Psoas muscle (tissue), 8 donors: ENCODE results near the gene TENM4. TPM values are rescaled to one million over a fixed set of nuclear protein-coding genes. Genes with fewer than 3 reads are reported as not detected.

Experiments
- ATAC-seq, 4 donors: fragments of 200-7000 bp; cut with Tn5 transposase; one replicate each; pipeline ENCODE4 v1.9.1; 2020; ENCODE audit warnings: moderate library complexity in 3 of 4, mild to moderate bottlenecking in 2 of 4
- DNase-seq, 2 donors: peaks; one replicate each; pipeline ENCODE4 v3.0.0-alpha.2; 2020
- H3K27ac ChIP-seq: fragments of 200-600 bp; one replicate; pipeline ENCODE4 v1.8.0; 2022
- H3K27me3 ChIP-seq, 3 donors: fragments of 200-600 bp in 1 of 3; one replicate each; pipeline versions ENCODE4 v1.6.1 to v1.8.0; 2013 to 2022; ENCODE audit warnings: low read length in 2 of 3, mild to moderate bottlenecking in 2 of 3, moderate library complexity in 1 of 3; ENCODE audit not compliant: insufficient read depth in 3 of 3
- H3K36me3 ChIP-seq, 2 donors: fragments of 200-600 bp in 1 of 2; one replicate each; pipeline versions ENCODE4 v1.6.1 to v1.8.0; 2013 to 2022; ENCODE audit warnings: low read depth in 1 of 2, mild to moderate bottlenecking in 1 of 2, moderate library complexity in 1 of 2; ENCODE audit not compliant: insufficient read depth in 1 of 2
- H3K4me1 ChIP-seq: fragments of 200-600 bp; one replicate; pipeline ENCODE4 v1.8.0; 2022
- H3K4me3 ChIP-seq: fragments of 200-600 bp; one replicate; pipeline ENCODE4 v1.8.0; 2022; ENCODE audit warnings: mild to moderate bottlenecking
- H3K9me3 ChIP-seq: fragments of 200-600 bp; one replicate; pipeline ENCODE4 v1.8.0; 2022
- CTCF ChIP-seq: fragments of 200-600 bp; IDR thresholded peaks from one replicate; pipeline ENCODE4 v1.8.0; 2022; ENCODE audit warnings: antibody characterized with exemption
- WGBS, 3 donors: extraction: QIAGEN DNeasy Blood & Tissue Kit; methylation state at CpG; one replicate each; pipeline versions ENCODE4 v1.1.6 to v1.1.7; 2013; 5-methylcytosine and 5-hydroxymethylcytosine counted together
- intact Hi-C, 2 donors: fragments of 100-400 bp; cut with DNase I; formaldehyde crosslinking; loops; one replicate each; pipeline versions ENCODE4 v1.11.0 to v1.14.2; 2022
- polyA plus RNA-seq, 3 donors: library from polyadenylated mRNA; stranded (reverse); fragments of 200-250 nt; gene quantifications; one replicate each; pipeline ENCODE4 v1.2.3, GENCODE V29; 2013
- total RNA-seq, 4 donors: library from RNA; stranded (reverse); fragmentation: NEBNext Ultra II Directional in 2 of 4; extraction: Animal tissue kit (Norgen Biotek cat#: 25700) in 2 of 4; gene quantifications; one replicate each; pipeline versions ENCODE4 v1.2.1 to v1.2.4, GENCODE V29; 2021 to 2023
- donor health status: healthy with polysubstance abuse.
- donor health status: DM: no; HTN: no; CAD: no; lungs with moderate emphysema.
- donor health status: Bipolar disorder and iron deficiency.
- donor health status: healthy.
- donor health status: DM: yes; HTN: yes; CAD: no.
- donor health status: DM: no; HTN: no; CAD: no.
- donor health status: DM: no; HTN: no; CAD: no.
- donor health status: DM: yes; HTN: yes; CAD: no.

The TENM4 gene
- total and polyA plus RNA-seq, 7 donors: 0.05 to 1.7 (median 0.48) TPM

GRCh38 chr11:78706551-78706950, 734.3 kb downstream of the TENM4 start:
- Histone ChIP-seq H3K36me3 (no peaks in the 10 kb centered on the region), H3K27me3 (no peaks in the 10 kb centered on the region), H3K4me3 (no peak overlapping the region), H3K4me1 (no peaks in the 10 kb centered on the region), H3K9me3 (no peaks in the 10 kb centered on the region), H3K27ac (no peak overlapping the region)
- ATAC-seq: no peak
- DNase-seq: no peak
- intact Hi-C loops: no loop called here
- TF ChIP-seq CTCF: no peak
- 75 to 86% (median 77%) methylated on average over 6 of the region's 6 CpGs for WGBS, 3 donors

- H3K4me3 ChIP-seq: no peak overlapping the region
- peaks cover 0 to 2% (median 0%) of the 10 kb centered on the region in 3 donors for H3K27me3 ChIP-seq
- ATAC-seq (no peak), DNase-seq (no peak)
- H3K4me1 ChIP-seq: no peaks in the 10 kb centered on the region
- H3K9me3 ChIP-seq: no peaks in the 10 kb centered on the region
- no peaks in the 10 kb centered on the region for H3K36me3 ChIP-seq
- intact Hi-C loops: no loop called here
- TF ChIP-seq CTCF: no peak
- H3K27ac ChIP-seq: no peak overlapping the region
- 85 to 95% (median 88%) methylated on average over 8 of the region's 8 CpGs for WGBS, 3 donors
Measured at GRCh38 chr11:78704811-78705210, 736.0 kb downstream of the TENM4 start.

GRCh38 chr11:78699609-78700135, 741.2 kb downstream of the TENM4 start:
- no peaks in the 10 kb centered on the region for H3K36me3 ChIP-seq
- no peak overlapping the region for H3K4me3 ChIP-seq
- ATAC-seq (no peak), DNase-seq (no peak)
- WGBS, 3 donors: 89 to 91% (median 90%) methylated on average over 7 of the region's 7 CpGs
- intact Hi-C loops: no loop called here
- H3K4me1 ChIP-seq: no peaks in the 10 kb centered on the region
- H3K27me3 ChIP-seq: peaks cover 0 to 4% (median 3%) of the 10 kb centered on the region in 3 donors
- no peaks in the 10 kb centered on the region for H3K9me3 ChIP-seq
- TF ChIP-seq CTCF: no peak
- H3K27ac ChIP-seq: no peak overlapping the region

GRCh38 chr11:78698612-78699011, 742.2 kb downstream of the TENM4 start:
- Histone ChIP-seq H3K36me3 (no peaks in the 10 kb centered on the region), H3K27ac (no peak overlapping the region), H3K9me3 (no peaks in the 10 kb centered on the region), H3K4me1 (no peaks in the 10 kb centered on the region), H3K27me3 (peaks cover 0 to 4% (median 3%) of the 10 kb centered on the region in 3 donors), H3K4me3 (no peak overlapping the region)
- no peak for ATAC-seq
- TF ChIP-seq CTCF: no peak
- peak in 1 of 2 donors; percentile 49 for DNase-seq
- intact Hi-C loops: no loop called here
- WGBS, 3 donors: 41 to 76% (median 49%) methylated on average over 3 of the region's 3 CpGs

- DNase-seq: no peak
- Histone ChIP-seq H3K4me1 (no peaks in the 10 kb centered on the region), H3K27me3 (peaks cover 0 to 4% (median 3%) of the 10 kb centered on the region in 3 donors), H3K27ac (no peak overlapping the region), H3K36me3 (no peaks in the 10 kb centered on the region), H3K4me3 (no peak overlapping the region), H3K9me3 (no peaks in the 10 kb centered on the region)
- intact Hi-C loops: no loop called here
- TF ChIP-seq CTCF: no peak
- 69 to 81% (median 76%) methylated on average over 7 of the region's 7 CpGs for WGBS, 3 donors
- ATAC-seq: no peak
Measured at GRCh38 chr11:78696177-78696576, 744.7 kb downstream of the TENM4 start.
